Measurements from ENCODE around the gene HOXA5.

Gene HOXA5

DNA sequence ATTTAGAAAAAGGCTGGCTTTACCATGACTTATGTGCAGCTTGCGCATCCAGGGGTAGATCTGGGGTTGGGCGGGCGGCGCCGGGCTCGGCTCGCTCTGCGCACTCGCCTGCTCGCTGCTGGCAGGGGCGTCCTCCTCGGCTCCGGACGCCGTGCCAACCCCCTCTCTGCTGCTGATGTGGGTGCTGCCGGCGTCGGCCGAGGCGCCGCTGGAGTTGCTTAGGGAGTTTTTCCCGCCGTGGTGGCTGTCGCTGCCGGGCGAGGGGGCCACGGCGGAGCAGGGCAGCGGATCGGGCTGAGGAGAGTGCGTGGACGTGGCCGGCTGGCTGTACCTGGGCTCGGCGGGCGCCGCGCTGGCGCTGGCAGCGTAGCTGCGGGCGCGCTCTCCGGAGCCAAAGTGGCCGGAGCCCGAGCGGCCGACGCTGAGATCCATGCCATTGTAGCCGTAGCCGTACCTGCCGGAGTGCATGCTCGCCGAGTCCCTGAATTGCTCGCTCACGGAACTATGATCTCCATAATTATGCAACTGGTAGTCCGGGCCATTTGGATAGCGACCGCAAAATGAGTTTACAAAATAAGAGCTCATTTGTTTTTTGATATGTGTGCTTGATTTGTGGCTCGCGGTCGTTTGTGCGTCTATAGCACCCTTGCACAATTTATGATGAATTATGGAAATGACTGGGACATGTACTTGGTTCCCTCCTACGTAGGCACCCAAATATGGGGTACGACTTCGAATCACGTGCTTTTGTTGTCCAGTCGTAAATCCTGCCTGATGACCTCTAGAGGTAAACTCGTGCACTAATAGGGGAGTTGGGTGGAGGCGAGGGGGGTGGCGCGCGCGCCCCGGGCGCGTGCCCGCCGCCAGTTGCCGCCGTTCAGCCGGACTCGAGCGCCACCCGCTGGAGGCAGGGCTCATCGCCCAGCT is at the start of gene HOXA5:
TSS of gene HOXA5 (minus strand) at position 659 of the 927 bp plus-strand sequence. CDS start at position 585, 74 bp downstream.
- peak; percentile 91 for DNase-seq

DNA sequence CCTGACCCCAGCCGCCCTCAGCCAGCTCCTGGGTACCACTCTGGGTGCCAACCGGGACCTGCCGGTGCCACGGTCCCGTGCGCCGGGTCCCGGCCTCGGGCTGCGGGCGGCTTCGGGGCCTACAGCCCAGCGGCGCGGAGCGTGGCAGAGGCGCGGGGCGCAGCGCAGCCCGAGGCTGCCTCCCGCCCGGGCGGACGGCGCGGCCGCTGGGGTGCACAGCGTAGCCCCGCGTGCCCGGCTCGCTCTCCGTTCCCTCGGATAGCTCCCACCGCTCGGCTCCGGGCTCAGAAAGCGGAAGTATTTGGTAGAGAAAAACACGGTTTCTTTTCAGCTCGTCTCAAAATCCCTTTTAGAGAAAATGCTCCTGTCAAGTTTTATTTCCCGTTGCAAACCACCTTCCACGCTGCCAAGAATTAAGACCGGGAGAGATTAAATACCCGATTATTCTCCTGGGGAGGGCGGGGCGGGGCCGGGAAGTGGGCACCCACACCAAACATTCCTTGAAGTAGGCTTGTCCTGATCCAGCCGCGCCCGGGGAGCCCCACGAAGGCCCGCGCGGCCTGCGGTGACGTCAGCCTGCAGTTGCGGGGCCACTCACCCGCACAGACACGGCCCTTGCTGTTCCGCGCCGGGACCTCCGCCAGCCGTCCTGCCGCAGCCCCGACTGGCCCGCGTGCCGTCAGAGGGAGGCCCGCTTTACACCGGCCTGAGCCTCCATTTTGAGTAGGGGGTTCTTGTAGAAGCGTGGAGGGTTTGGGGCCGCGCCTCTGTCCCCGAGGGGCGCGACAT is 49.3 kb upstream of the HOXA5 start:
- no peak for DNase-seq

DNA sequence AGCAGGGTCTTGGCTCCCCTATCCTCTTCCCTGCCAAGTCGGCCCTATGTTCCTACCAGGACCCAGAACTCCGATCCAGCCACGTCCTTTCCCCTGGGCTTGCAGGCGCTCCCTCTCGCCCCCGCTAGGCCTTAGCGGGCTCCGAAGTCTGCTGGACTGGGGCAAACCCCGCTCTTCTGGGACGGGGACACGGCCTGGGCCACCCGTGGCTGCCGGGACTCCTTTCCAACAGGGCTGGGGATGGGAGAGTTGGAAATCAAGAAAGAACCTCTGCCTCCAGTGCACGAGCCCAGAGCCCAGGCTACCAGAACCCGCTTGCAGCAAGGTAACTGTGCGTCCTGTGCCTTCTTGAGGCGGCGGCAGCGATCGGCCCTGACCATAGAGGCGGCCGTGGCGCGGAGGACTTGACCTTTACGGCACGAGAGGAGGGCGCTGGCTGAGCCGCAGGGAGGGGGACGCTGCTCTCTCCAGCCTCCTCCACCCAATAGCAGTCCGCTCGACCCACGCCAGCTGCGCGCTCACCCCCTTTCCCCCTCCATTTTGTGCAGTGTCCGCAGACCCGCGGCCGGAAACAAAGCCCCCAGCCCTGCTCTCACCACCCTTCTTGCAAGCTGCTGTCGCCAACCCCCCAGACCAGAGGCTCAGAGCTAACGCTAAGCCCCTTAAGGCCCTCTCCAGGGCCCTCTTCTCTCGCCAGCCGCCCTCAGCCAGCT is 48.5 kb upstream of the HOXA5 start:
- DNase-seq = no peak

DNA sequence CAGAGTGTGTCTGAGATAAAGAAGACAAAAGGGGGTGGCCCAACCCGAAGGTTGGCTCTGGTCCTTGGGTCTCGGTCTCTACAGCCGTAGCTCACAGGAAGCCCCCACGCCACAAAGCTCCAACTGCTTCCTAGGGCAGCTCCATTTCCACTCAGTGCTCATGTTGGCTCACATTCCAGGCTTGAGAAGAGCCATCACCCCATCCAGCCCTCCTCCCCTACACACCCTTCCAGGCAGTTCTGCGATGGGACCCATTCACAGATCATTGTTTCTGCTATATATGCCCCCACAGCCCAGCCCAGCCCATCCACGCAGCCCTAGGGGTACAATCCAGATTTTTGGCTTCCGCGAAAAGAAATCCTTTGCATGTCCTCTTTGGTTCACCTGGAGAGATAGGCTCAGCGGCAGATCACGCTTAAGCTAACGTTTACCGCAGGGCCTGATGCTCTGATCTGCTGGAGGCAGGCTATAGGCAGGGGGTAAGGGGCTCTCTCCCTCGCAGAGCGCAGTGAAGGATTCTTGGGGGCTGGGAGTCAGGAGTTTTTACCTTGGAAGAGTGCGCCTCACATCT is 47.8 kb upstream of the HOXA5 start:
- no peak for DNase-seq

DNA sequence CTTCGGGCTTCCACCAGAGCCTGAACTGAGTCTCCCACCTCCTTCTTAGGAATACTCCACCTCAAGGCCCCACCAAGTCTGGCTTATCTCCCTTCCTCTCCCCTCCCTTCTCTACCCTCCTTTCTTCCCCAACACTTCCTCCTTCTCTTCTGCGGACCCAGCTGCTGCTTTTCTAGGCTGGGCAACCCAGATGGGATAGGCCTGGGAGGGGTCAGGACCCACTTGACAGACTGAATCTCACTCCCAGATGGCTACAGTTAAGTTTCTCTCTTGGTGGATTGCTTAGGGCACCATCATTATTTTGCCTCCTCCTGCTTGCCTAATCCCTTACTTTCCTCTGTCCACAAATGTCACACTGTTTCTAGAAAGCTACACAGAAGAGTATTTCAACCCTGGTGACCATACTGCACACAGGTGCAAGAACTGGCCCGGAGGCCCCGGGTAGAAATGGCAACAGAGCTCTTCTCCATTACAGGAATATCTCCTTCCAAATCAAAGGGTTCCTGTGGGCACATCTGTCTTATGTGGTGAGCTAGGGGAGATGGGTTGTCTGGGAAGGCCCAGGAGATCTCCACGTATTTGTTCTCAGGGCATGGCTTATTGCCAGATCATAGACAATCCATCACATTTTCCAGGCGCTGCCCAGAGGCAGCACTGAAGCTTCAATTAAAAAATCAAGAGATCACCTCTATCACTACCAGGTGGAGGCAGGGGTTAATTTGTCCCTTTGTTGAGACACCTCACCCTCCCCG is 46.7 kb upstream of the HOXA5 start:
- DNase-seq = no peak

DNA sequence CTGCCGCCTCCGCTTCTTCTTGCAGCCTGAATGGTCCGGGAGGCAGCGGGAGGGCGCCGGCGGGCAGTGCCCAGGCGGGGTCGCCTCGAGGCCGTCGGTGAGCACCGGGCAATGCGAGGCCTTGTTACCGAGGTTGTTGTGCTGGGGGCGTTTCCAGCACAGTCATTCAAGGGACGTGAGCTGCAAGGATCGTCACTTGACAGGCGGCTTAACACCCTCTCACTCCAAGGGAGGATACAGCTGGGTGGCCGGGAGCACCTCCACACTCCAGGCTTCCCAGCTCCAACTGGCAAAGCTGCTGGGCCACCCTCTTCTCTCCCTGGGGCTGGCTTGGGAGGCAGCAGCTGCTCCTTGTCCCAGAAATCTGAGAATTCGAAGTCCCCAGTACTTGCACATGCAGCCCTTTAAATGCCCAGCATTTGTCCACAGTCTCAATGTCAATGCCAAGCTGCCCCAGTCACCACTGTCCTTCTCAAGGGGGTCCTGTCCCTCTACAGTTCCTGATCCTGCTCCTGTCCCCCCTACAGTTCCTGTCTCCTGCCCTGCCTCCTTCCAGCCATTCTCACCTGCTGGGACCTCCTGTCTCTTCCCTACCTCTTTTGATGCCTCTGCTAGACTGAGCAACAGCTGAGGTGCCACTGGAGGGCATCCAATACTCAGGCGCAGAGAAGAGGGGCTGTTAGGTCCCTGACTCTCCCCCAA is 46.0 kb upstream of the HOXA5 start:
- DNase-seq = no peak

DNA sequence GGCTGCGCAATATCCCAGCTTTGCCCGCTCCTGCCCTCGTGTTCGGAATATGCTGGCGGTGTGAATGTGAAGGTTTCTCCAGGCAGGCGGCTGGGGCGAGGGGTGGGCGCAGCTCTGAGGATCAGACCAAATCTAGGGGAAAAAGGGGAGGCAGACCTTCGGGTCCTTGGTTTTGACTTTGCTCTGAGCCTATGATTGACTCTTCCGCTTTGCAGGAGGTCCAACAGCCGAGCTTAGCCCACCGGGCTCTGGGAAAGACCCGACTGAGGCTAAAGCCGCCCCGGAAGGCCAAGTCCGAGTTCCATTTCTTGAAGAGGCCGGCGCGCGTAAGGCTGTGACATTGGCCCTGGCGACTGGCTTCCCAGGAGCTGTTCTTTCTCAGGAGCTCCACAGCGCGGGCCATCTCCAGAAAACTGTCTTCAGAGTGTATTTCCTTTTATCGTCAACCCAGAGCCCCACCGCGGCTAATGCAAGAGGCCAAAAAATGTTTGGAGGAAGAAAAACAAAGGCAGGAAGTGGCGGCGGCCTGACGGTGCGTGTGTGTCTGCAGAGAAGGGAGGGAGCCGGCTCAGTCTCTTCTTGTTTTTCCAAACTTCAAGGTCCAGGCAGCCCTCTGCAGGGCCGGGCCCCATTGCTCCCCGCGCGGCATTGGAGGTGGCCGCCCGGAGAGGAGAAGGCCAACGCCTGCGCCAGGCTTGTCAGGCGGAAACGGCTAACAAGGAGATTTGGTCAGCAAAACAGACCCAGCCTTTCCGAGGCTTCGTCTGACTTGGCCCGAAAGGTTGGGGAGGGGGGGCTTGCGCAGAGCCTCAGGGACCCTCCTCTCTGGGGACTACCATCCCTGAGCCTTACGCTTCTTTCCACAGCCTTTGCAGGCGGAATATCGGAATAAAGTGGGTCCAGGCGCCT is 45.2 kb upstream of the HOXA5 start:
- no peak for DNase-seq

DNA sequence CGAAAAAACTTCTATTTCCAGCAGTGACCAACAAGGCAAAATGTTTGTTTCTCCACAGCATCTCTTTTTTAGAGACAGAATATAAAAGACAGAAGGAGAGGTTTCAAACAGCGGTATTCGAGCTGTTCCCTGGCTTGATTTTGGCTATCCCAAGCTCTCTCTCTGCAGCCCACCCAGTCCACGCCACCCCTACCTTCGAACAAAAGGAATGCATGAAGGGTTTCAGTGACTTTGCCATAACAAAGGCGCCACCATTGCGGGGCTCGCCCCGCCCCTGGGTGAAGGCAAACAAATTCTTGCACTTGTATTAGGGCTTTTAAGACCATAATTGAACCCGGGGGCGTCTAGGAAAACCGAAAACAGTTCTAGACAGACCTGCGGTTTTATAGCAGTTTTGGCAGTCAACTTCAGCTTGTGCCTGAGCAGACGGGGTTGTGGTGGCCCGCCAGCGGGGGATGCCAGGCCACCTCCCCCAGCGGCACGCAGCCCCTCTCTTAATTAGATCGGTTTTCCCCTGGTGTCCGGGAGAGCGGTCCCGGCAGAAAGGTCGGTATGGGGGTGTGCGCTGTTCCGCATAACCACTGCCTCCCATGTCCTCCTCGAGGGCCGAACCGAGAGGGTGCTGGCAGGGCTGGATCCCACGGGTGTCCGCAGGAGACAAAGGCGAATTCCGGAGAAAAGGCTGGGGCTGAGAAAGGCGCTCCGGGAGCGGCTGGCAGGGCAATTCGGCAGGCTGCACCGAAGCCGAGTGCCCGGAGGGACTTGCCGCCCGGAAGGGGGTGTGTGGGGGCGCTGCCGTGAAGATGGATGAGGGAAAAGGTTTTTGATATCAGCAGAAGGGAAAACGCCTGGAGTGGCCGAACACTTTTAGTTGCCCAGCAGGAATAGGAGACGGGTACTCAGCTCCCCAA is 44.2 kb upstream of the HOXA5 start:
- DNase-seq = peak; percentile 58

DNA sequence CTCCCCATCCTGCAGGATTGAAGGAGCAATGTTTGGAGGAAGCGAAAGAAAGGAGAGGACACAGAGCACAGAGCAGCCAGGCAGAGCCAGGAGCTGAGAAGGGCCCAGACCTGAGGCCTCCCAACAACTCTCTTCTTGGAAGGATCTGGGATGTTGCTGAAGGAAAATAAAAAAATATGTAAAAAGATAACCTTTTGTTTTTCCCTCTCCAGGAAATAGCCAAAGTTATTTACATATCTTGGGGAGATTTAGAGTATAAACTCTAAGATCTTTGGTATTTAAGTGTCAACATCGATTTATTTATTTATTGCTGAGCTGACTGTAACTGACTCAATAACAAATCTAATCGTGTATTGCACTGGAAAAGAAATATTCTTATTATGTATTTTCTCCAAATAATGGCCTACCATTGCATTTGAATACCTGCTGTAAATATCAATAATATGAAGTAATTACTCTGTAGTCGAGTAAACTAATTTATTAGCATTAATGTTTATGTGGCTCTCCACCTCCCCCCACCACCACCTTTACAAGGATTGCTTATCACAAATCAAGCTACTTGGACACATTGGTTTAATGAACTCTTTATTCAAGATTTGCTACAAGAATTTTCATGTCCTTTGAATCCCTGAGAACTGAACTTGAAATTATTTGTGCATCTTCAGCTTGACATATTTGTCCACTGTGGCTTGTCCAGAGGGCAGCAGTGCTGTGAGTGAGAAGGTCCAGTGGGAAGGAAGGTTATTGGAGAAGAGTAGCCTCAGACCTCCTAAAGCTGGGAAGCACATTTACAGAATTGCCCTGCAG is 43.4 kb upstream of the HOXA5 start:
- no peak for DNase-seq

DNA sequence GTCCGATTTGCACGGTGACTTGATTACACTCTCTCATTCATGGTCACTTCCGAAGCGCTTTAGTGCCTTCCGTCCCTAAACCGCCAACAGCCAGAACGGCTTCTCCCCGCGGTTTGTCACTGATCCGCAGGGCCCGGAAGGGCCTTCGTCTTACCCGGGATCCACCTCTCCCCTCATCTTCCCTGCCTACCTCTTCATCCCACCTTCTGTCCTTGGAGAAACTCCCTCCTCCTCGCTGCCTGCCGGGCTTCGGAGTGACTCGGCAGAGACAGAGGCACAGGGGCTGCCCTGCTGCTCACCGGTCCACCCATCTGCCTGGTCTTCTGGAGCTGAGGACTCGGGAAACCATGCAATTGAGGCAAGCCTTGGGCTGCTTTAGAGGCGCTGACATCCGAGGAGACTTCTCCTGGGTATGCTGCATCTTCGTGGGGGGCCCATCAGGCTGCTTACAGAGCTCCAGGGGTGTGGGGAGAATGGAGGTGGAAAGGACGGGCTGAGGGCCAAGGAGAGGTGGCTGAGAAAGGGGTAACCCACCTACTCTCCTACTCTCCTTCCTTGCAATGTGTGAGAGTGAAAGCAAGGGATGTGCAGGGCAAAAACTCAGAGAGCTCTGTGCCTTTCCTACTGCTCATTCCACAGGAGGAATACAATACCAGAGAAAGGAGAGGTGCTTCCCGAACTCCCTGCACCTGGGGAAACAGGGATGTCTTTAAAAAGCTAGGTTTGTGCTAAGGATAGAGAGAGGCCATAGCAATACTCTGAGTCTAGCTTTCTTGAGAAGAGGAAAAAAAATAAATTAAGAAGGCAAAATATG is 42.6 kb upstream of the HOXA5 start:
- no peak for DNase-seq

DNA sequence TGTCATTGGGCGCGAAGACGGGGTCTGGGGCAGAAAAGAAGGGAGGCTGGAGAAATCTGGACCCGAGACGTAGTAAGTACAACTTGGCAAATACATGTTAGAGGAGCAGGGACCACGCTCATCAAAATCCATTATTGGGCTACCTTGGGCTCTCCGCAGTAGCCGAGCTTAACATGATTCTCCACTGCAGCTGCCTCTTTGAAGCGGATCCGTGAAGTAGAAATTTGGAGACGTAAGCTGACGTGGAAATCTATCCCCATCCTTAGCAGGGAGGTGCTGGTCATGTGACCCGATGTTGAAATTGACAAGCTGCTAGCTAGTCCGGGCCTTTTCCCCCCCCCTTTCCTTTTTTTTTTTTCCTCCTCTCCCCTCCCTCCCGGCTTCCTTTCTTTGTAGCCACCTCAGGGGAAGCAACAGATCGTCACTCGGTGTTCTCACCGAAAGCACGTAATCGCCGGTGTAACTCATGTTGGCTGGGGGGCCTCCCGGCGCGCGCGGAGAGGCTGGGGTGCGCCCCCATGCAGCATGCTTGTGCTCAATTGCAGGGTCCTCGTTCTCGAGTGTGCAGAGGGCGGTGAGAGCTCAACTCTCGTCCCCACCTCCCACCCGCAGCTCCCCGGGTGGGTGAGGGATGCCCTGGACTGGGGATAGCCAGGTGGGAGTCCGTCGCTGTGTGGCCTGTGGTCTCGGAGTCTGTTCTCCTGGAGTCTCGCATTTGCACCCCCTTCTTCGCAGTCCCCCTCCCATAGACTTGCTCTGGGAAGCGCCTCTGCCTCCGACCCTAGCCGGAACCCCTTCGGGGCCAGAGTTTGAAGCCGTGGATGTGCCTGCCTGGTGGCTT is 41.8 kb upstream of the HOXA5 start, which contains the start of gene HOXA11:
TSS of gene HOXA11 (minus strand) at position 220 of the 841 bp plus-strand sequence. CDS start at position 132, 88 bp downstream.
- DNase-seq = no peak

DNA sequence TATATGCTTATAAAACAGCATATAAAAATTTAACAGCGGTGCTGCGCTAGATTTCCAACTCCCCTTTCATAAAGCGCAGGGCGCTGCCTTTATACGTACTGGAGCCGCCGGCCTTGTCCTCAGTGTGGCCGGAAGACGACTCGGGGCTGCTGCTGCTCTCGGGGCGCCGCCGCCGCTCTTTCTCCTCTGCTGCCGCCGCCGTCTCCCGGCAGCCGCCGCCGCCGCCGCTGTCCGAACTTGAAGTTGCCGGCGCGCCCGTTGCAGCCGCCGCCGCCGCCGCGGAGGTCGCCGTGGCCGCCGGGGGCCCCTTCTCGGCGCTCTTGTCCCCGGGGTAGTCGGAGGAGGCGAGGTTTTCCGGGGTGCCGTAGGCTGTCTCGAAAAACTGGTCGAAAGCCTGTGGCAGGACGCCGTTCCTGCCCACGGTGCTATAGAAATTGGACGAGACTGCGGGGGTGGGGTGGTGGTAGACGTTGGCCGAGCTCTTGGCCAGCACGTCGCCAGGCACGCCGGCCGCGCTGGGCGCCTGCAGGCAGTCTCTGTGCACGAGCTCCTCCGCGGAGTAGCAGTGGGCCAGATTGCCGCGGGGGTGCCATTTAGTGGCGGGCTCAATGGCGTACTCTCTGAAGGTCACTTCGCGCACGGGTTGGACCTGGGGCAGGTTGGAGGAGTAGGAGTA is 41.0 kb upstream of the HOXA5 start:
- no peak for DNase-seq

DNA sequence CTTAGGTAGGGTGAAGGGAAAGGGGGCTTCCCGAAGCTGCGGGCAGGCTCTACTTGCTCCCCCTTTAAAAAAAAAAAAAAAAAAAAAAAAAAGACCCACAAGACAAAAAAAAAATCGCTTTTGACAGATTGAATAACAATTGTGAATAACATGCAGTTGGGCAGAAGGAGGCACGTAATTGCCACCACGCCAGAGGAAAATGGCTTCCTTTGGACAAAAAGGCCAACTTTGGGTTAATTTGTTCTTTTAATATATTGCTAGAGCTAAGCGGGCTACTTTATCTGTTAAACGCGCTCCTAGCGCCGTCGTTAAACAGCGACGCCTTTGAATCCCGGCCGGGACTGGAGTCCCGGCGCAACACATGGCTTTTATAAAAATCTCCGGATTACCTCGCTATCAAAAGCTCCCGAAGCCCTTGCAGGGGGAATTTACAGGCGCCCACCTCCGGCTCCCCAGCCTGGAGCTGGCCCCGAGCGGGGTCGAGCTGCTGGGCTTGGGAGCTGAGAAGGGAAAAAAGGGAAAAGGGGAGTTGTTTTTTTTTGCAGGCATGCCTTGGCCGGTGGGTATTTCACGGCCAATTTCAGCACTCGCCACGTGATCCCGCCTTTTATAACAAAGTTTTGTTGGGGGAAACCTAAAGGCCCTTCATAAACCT is 40.3 kb upstream of the HOXA5 start:
- no peak for DNase-seq

DNA sequence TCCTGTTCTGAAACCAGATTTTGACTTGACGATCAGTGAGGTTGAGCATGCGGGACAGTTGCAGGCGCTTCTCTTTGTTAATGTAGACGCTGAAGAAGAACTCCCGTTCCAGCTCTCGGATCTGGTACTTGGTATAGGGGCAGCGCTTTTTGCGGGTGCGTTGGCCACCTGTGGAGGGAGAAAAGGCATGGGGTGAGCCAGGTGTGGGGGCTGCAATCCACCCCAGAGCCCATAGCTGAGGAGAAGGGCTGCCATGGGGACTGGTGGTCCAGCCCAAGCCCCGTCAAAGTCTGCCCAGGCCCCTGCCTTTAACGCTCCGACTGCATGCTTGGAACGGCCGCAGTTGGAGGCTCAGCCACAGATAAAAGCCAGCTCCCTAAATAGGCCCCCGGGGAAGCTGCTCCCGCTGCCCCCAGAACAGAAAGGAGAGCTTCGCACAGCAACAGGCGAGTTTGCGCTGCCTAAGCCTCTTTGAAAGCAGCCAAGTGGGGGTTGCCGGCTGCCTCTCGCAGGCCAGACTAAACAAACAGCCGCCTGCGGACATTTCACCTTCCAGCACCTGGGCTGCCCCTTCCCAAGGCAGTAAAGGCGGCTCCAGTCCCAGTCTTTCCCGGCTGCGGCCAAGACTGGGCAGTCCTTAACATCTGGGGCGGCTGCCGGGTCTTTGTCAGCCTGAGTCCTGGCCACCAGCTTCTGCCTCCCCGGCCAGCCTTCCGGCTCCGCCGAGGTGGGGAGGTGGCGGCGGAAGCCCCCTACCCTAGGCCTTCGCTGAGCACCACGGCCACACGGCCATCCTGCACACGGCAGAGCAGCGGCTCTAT is 39.6 kb upstream of the HOXA5 start:
- DNase-seq = no peak
